Keratinocyte (primary cell): Measurements from ENCODE around the gene PKHD1. TPM values are rescaled to one million over a fixed set of nuclear protein-coding genes. Genes with fewer than 3 reads are reported as not detected.

ENCODE experiments used
- DNase-seq: peaks from one replicate; pipeline ENCODE4 v3.0.0-alpha.2; 2011; ENCODE audit warnings: low read depth, missing footprints, low spot score
- FAIRE-seq: peaks from 2 replicates; lab custom pipeline; 2011; peaks lifted over from hg19 to GRCh38; lab: Jason Lieb, UNC
- H2AFZ ChIP-seq: 2 replicates; pipeline ENCODE4 v1.6.0; 2012; ENCODE audit warnings: low read length, control low read depth, inconsistent platforms; ENCODE audit not compliant: control insufficient read depth
- H3K27ac ChIP-seq: 2 replicates; pipeline ENCODE4 v1.5.1; 2011; ENCODE audit warnings: low read length; ENCODE audit not compliant: control insufficient read depth, insufficient read depth
- H3K27me3 ChIP-seq: 3 replicates; pipeline ENCODE4 v1.6.0; 2011; ENCODE audit warnings: low read length; ENCODE audit not compliant: control insufficient read depth, insufficient read depth; ENCODE audit errors: extremely low read depth
- H3K36me3 ChIP-seq, 2 experiments: 2 replicates in 1 of 2; 3 replicates in 1 of 2; pipeline ENCODE4 v1.5.1; 2011; ENCODE audit warnings: low read length in 2 of 2, mild to moderate bottlenecking in 1 of 2; ENCODE audit not compliant: control insufficient read depth in 2 of 2, insufficient read depth in 2 of 2; ENCODE audit errors: extremely low read depth in 1 of 2
- H3K4me1 ChIP-seq: 3 replicates; pipeline ENCODE4 v1.5.1; 2011; ENCODE audit warnings: low read length; ENCODE audit not compliant: control insufficient read depth, insufficient read depth; ENCODE audit errors: extremely low read depth
- H3K4me2 ChIP-seq: 3 replicates; pipeline ENCODE4 v1.6.0; 2011; ENCODE audit warnings: low read depth, low read length; ENCODE audit not compliant: control insufficient read depth, insufficient read depth; ENCODE audit errors: extremely low read depth
- H3K4me3 ChIP-seq, 3 experiments: fragments of 200-600 bp in 1 of 3; sonication (generic) in 1 of 3; 2 replicates in 2 of 3; 3 replicates in 1 of 3; pipeline ENCODE4 v1.5.1; 2011 to 2016; ENCODE audit warnings: low read length in 3 of 3, mild to moderate bottlenecking in 3 of 3, control low read depth in 2 of 3, inconsistent platforms in 1 of 3, low read depth in 1 of 3, mixed read lengths in 1 of 3, mixed run types in 1 of 3, moderate library complexity in 1 of 3; ENCODE audit not compliant: control insufficient read depth in 2 of 3, insufficient read depth in 2 of 3; ENCODE audit errors: extremely low read depth in 1 of 3
- H3K79me2 ChIP-seq: 2 replicates; pipeline ENCODE4 v1.6.0; 2012; ENCODE audit warnings: low read length; ENCODE audit not compliant: control insufficient read depth, insufficient read depth
- H3K9ac ChIP-seq: 3 replicates; pipeline ENCODE4 v1.6.0; 2011; ENCODE audit warnings: low read length; ENCODE audit not compliant: control insufficient read depth, insufficient read depth; ENCODE audit errors: extremely low read depth
- H3K9me1 ChIP-seq: 3 replicates; pipeline ENCODE4 v1.6.0; 2011; ENCODE audit warnings: low read length; ENCODE audit not compliant: control insufficient read depth, insufficient read depth; ENCODE audit errors: extremely low read depth
- H3K9me3 ChIP-seq: 2 replicates; pipeline ENCODE4 v1.5.1; 2012; ENCODE audit warnings: low read depth, low read length; ENCODE audit not compliant: control insufficient read depth
- H4K20me1 ChIP-seq: 3 replicates; pipeline ENCODE4 v1.6.0; 2011; ENCODE audit warnings: low read length; ENCODE audit not compliant: control insufficient read depth, insufficient read depth; ENCODE audit errors: extremely low read depth
- CTCF ChIP-seq, 3 experiments: IDR thresholded peaks in 1 of 3; conservative IDR thresholded peaks in 1 of 3; optimal IDR thresholded peaks in 1 of 3; 2 replicates in 2 of 3; 3 replicates in 1 of 3; pipeline versions ENCODE3 to v1.5.1; 2011; ENCODE audit warnings: low read length in 3 of 3, mild to moderate bottlenecking in 3 of 3, moderate library complexity in 2 of 3, control low read depth in 1 of 3, inconsistent platforms in 1 of 3; ENCODE audit not compliant: insufficient read depth in 2 of 3; ENCODE audit errors: extremely low read depth in 1 of 3
- EZH2 ChIP-seq: IDR thresholded peaks from one replicate; pipeline ENCODE4 v1.6.1; 2012; ENCODE audit warnings: inconsistent platforms, mild to moderate bottlenecking, low read length, moderate library complexity
- dilution Hi-C: fragments of 300-500 bp; cut with MboI; formaldehyde crosslinking; loops from one replicate; pipeline ENCODE4 v1.7.0; 2020; ENCODE audit warnings: low sequenced_read_pairs; ENCODE audit not compliant: extremely low pct_ligation_motif_present
- polyA plus RNA-seq, 5 experiments: library from polyadenylated mRNA; depleted of rRNA in 3 of 5; stranded (reverse) in 3 of 5; stranded (forward) in 1 of 5; unstranded in 1 of 5; fragments of >200 nt; gene quantifications; 1 replicate in 1 of 5; 2 replicates in 3 of 5; 3 replicates in 1 of 5; pipeline versions ENCODE4 v1.2.1 to v1.2.3, GENCODE V29; 2011 to 2012; ENCODE audit warnings: missing spikeins in 2 of 5, low read depth in 1 of 5, low replicate concordance in 1 of 5

PKHD1 gene
- polyA plus RNA-seq, 1 donor (not counting 4 experiments of a cell fraction or from before 2014, with no cell fraction given), result under 0.01 TPM

GRCh38 chr6:52086741-52087140 is 672 bp downstream of the PKHD1 start:
- Histone ChIP-seq H4K20me1 (no peaks in the 10 kb centered on the region), H3K27ac (no peak overlapping the region), H2AFZ (no peak overlapping the region), H3K9ac (no peak overlapping the region), H3K4me2 (no peak overlapping the region), H3K4me3 (no peak overlapping the region), H3K36me3 (no peaks in the 10 kb centered on the region), H3K9me1 (no peaks in the 10 kb centered on the region), H3K9me3 (no peaks in the 10 kb centered on the region), H3K27me3 (no peaks in the 10 kb centered on the region), H3K4me1 (peaks cover 4% of the 10 kb centered on the region), H3K79me2 (no peaks in the 10 kb centered on the region)
- dilution Hi-C loops, result no loop called here
- DNase-seq (no peak), FAIRE-seq (no peak)
- no peak for TF ChIP-seq CTCF (optimal IDR thresholded peaks at IDR 0.05 in 1 of 3, IDR thresholded peaks at IDR 0.05 in 1 of 3, conservative IDR thresholded peaks at IDR 0.05 in 1 of 3; ENCODE audit: extremely low read depth in 1 of 3, insufficient read depth in 2 of 3, low read length in 3 of 3)
- no peak for TF ChIP-seq EZH2

GRCh38 chr6:52081237-52081636 is 6.2 kb downstream of the PKHD1 start:
- no peaks in the 10 kb centered on the region for H4K20me1 ChIP-seq
- no peaks in the 10 kb centered on the region for H3K9me3 ChIP-seq
- DNase-seq (no peak), FAIRE-seq (no peak)
- no peaks in the 10 kb centered on the region for H3K27me3 ChIP-seq
- H3K4me3 ChIP-seq, result no peak overlapping the region
- H3K79me2 ChIP-seq, result no peaks in the 10 kb centered on the region
- dilution Hi-C loops, result no loop called here
- no peaks in the 10 kb centered on the region for H3K9me1 ChIP-seq
- H3K4me1 ChIP-seq, result no peaks in the 10 kb centered on the region
- H3K9ac ChIP-seq, result no peak overlapping the region
- no peaks in the 10 kb centered on the region for H3K36me3 ChIP-seq
- TF ChIP-seq EZH2 (no peak), CTCF (optimal IDR thresholded peaks at IDR 0.05 in 1 of 3, IDR thresholded peaks at IDR 0.05 in 1 of 3, conservative IDR thresholded peaks at IDR 0.05 in 1 of 3; ENCODE audit: extremely low read depth in 1 of 3, insufficient read depth in 2 of 3, low read length in 3 of 3) (no peak)
- H3K4me2 ChIP-seq, result no peak overlapping the region
- no peak overlapping the region for H3K27ac ChIP-seq
- H2AFZ ChIP-seq, result no peak overlapping the region
